RCC 7860 (cell line): ENCODE measurements around the gene AK8.
A peak's percentile ranks its signal among the peaks of the same experiment; 100 is the strongest.

Experiments
- DNase-seq: peaks from one replicate; pipeline ENCODE4 v3.0.0-alpha.2; 2015; ENCODE audit warnings: low spot score
- FAIRE-seq: peaks from 2 replicates; lab custom pipeline; 2012; peaks lifted over from hg19 to GRCh38; lab: Jason Lieb, UNC

The AK8 gene, protein sequence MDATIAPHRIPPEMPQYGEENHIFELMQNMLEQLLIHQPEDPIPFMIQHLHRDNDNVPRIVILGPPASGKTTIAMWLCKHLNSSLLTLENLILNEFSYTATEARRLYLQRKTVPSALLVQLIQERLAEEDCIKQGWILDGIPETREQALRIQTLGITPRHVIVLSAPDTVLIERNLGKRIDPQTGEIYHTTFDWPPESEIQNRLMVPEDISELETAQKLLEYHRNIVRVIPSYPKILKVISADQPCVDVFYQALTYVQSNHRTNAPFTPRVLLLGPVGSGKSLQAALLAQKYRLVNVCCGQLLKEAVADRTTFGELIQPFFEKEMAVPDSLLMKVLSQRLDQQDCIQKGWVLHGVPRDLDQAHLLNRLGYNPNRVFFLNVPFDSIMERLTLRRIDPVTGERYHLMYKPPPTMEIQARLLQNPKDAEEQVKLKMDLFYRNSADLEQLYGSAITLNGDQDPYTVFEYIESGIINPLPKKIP

DNA sequence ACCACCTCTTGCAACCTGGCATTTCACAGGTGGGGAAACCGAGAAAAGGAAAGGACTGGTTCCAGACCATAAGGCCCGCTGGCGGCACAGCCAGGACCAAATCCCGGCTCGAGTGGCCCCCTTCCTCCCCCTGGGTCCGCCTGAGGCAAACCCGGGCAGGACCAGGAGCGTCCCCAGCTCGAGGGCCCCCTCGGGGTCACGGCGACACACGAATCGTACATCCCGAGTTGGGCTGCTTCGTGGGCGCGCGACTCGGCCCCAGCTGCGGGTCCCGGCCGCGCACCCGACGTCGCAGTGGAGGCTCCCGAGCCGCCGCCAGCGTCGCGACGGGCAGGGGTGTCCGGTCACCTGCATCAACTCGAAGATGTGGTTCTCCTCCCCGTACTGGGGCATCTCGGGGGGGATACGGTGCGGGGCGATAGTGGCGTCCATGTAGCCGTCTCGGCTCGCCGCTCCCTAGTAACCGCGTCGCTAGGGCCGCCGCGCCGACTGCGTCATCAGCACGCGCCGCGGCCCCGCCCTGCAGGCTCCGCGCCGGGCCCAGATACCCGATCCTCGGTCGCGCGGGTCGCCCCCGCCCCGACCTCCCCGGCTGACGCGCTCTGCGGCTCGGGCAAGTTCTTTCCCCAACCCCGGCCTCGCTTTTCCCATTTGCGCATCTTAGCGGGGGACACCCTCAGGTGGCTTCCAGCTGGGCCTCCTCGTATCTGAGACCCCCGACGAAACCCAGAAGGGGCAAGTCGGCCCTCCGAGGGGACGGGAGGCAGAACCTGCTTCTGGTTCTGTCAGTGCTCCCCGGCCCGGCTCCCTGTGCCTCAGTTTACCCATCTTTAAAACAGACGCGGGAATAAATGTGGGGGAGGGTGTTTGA is at the start of gene AK8:
AK8 (minus strand) TSS at position 461 of the 871 bp plus-strand sequence; CDS start at position 432, 29 bp downstream.
- FAIRE-seq = no peak

DNA sequence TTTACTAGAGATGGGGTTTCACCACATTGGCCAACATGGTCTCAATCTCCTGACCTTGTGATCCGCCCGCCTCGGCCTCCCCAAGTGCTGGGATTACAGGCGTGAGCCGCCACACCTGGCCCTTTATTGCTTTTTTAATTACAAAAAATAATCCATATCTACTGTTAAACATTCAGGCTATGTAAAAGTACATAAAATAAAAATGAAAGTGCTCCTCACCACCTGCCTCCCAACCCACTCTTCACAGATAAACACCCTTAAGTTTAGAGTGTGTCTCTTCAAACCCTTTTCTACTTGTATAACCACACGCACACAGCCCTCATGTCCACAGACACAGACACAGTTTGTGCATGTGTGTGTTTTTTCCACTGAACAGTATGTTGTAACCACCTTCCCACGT is 49.6 kb upstream of the AK8 start:
- DNase-seq (no peak), FAIRE-seq (no peak)

More for the DNA sequence above, at the start of gene AK8:
- DNase-seq = peak; percentile 45

DNA sequence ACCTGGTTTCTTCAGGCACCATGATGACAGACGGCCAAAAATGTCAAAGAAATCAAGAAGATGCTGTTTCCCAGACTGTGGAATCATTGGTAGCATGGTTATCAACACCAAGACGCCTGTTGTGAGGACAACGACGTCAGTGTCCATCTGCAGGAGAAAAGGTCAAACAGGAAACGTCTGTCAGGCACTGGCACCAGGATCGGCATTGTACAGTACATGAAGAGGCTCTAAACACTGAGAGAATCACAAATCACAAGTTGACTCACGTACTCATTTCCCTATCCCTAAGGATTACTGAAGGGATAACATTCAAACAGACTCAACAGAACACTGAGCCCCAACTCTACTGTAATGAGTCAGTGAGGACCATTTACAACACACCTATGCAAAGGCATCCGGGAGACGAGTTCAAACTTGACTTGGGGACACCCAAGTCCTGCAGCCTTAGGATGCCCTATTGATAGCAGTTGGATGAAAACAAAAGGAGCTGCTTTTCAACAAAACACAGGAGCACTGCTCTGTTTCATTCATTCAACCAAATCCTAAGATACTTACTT is 45.3 kb upstream of the AK8 start:
- no peak for FAIRE-seq
- DNase-seq = no peak

DNA sequence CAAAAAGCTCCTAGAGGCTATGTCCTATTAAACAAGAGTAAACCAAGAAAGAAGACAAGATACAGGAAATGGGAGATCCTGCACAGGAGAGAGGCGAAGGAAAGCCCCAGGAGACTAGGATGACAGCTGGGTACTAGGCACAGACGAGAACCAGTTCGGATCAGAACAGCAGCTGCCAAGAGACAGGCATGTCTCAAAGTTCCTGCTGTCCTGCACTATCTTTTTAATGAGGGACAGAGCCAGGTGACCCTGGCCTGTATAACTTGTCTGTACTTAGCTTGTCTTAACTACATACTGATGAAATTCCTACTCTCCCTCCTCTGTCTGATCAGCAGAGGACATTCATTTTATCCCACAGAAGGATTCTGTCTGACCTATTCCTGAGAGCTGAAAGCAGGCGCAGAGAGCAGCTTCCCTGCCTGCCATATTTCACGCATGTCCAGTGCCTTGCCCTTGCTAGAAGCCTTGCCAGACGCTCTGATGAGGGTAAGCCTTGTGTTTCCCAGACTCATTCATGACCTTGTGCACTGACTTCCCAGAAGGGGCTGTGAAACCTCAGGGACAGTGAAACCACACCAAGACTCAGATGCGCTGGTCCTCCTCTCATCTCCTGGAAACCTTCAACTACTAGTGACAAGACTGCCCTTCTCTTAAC is 41.7 kb upstream of the AK8 start:
- FAIRE-seq (no peak), DNase-seq (no peak)

DNA sequence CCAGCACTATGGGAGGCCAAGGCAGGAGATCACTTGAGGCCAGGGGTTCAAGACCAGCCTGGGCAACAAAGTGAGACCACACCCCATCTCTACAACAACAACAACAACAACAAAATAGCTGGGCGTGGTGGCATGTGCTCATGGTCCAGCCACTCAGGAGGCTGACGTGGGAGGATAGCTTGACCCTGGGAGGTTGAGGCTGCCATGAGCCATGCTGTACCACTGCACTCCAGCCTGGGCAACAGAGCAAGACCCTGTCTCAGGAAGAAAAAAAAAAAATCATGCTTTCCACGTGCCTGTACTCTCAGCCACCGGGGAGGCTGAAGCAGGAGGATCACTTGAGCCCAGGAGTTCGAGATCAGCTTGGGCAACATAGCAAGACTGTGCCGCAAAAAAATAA is 36.8 kb upstream of the AK8 start:
- FAIRE-seq (no peak), DNase-seq (no peak)

DNA sequence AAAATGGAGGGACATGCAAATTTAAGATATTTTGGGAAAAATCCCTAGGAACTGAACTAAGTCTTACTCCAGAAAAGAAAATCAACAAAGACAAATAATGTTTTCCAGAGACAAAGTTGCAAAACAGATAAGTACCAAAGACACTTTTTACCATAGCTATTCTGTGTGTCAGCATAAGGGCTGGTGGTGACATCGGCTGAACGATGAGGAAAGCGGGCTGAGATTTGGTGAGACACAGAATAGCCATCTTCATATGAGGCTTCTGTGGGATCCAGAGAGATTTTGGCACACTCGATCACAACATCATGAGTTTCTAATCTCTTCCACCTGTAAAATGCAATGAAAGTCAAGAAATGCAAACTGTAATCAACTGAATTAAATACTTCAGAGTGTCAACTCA is 34.0 kb upstream of the AK8 start:
- FAIRE-seq = no peak
- DNase-seq = no peak

DNA sequence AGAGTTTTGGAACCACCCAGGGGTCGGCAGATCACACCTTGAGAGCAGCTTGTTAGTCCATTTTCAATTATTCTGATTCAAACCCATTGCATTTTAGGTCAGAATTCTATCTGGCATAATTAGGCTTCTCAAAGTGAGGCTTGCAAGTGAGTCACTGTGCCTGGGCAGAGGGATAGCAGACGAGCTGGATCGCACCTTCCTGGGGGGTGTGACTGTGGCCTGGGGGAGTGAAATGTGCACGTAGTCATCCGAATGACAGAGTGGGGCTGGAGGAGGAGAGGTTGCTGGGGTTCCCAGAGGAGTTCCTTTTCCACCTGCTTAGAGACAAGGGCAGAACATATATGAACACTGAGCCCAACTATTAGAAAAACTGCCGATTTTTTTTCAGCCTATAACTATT is 32.3 kb upstream of the AK8 start:
- FAIRE-seq (no peak), DNase-seq (no peak)

DNA sequence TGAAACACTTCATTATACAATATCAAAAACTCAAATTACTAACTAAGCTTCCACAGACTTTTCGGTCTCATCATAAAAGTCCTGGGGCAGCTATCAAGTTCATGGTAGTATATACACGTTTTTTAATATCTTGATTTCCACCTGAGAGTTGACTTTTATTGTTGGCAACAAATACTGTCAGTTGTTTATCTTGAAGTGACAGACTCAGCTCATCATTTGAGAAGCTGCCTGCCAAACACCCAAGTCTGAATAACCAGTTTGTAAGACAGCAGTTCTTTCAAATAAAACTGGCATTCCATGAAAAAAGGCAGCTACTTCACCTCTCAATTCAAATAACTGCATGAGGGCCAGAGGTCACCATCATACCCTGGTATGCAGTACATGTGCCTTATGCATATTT is 31.2 kb upstream of the AK8 start:
- FAIRE-seq = no peak
- DNase-seq = no peak

DNA sequence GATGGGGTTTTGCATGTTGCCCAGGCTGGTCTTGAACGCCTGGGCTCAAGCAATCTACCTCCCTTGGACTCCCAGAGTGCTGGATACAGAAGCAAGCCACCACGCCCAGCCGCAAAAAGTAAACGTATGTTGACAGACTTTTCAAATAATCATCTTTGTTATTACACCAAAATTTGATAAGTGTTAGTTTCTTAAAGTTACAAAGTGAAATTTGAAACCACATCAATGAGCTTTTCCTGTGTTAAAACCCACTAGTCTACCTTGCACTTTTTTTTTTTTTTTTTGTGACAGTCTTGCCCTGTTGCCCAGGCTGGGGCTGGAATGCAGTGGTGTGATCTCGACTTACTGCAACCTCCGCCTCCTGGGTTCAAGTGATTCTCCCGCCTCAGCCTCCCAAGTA is 30.6 kb upstream of the AK8 start:
- DNase-seq = no peak
- no peak for FAIRE-seq

DNA sequence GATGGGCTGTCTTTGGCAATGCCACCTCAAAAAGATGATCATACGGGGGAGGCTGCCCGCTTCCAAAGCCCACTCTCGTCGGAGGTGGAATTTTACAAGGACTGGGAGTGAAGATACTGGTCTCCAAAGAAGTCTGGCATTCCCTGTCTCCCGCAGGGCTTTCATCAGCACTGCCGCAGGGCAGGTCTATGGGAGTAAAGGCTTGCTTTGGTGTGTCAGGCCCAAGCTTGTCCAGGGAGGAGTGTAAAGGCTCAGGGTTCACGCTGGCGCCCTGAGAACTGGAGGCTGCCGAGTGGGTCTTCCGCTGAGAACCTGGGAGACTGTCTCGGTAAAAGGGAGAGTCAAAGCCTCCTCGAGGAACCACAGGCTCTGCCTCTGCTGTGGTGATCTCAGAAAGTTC is 27.6 kb upstream of the AK8 start:
- no peak for FAIRE-seq
- no peak for DNase-seq

DNA sequence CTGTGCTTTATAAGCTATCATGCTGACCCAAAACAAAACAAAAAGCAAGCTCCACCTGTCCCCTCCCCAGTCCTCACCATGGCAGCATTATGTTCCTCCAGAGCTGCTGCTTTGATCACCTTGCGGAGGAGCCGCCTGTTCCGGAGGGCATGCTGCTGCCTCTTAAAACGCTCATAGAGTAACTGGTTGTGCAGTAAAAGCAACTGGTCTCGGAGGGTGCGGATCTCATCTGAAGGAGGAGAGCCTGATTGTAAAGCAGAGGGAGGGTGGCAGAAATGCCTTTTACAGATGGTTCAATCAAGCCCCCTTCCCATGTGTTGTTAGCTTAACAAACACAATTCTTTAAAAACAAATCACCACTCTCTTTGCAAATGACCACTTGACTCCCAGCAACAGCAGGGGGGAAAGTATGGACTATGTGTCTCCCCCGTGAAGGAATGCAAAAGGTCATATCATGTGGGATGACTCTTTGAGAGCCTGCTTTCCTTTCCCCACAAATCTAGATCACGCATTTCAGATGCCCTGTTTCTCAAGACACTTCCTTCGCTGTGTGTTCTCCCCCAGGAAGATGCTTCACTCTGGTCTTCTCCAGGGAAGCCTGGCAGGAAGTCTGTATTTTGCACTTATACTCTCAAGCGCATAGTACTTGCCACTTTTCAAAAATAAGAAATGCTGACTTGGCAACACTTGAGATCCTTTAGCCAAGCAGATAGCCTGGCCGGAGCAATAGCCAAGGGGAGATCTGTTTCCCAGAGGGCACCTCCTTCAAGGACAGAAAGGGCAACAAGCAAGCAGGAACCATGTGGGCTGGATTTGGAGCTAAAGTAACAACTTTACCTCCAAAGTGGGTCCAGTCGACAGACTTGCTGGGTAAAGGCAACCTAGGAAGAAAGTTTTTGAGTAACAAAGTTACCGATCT is 25.7 kb upstream of the AK8 start:
- FAIRE-seq = no peak

DNA sequence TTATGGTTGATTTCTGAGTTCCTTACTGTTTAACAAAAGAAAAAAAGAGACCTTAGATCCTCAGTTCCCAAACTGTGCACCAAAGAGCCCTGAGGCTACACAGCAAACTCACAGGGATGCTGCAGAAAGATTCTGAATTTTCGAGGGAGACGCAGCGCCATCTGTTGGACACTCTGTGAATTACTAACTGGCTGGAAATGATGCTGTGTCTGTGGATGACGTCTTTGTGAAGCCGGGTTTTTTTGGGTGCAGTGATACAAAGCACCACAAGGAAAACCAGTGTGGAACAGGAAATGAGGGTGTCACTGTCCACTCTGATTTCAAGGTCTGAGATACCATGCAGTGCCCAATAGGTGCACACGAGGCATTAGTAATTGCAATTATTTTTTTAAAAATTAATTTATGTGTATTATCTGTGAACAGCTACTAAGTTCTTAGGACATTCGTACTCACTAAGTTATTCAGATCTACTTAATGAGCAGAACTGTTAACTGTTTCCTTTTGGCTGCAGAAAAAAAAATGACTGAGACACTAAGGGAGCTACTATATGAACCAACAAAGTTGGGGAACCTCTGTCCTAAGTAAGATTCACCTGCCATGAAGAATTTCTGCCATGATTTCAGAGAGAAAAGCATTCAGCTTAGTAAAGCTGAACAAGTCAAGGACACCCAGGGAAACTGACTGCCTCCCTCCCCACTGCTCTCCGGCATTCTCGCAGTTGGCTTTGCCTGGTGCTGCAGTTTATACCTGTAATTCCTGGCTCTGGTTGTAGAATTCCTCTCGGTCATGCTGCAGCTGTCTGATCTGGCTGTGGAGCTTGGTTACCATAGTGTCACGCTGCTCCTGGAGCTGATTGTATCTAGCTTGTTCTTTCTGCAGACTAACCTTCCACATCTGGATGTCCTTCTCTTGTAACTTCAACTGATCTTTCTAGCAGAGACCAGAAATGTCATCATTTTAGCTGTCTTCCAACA is 24.1 kb upstream of the AK8 start:
- peak; percentile 64 for FAIRE-seq
- peak; percentile 66 for DNase-seq

More for the DNA sequence above, 25.7 kb upstream of the AK8 start:
- DNase-seq = no peak

DNA sequence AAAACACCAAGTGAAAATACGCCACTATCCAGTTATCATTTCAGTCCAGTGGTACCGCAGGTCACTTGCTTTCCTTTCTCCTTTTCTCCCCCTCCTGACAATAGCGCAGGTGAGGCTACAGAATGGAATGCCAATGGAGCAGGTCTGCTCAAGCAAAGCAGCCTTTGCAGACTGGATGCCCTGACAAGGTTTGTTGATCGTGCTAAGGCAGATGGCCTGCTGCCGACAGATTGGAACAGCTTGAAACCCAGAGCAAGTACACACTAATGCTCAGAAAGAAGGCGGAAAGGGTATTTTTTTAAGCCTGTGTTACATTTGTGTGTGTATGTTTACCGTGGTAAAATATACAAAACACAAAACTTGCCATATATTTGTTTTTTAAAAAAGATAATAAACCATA is 20.0 kb upstream of the AK8 start:
- DNase-seq (no peak), FAIRE-seq (no peak)

DNA sequence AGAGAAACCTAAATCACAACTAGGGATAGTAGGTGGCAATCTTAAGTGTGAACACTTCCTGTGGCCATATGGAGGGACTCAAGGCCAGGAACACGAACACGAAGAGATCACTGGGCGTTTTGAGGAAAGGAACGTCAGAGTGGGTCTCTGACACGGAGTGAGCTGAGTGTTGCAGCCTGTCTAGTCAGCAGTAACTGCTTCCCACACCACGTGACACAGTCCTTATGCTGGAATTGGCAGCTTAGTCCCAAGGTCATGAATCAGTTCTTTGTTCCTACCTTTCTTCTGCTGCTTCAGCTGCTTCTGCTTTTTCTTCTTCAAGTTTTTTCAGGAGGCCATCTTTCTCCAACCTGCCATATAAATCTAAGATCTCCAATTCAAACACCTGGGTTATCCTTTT is 18.8 kb upstream of the AK8 start:
- FAIRE-seq (no peak), DNase-seq (no peak)

DNA sequence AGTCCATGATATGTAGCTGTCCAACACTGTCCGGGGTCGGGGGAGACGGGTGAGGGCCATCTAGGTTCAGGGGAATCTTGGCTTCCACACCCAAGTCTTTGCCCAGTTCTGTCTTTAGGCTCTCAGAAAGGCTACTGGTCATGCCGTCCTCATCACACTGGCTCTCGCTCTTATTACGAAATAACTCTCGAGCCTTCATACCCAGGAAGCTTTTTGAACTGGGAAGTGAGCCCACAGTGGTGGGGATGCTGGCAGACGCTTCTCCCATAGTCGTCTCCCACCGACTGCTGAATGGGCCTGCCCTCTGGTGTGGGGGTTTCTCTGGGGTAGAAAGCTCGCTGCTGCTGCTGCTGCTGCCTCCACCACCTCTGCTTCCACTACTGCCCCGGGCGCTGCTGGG is 18.2 kb upstream of the AK8 start:
- no peak for FAIRE-seq
- no peak for DNase-seq

DNA sequence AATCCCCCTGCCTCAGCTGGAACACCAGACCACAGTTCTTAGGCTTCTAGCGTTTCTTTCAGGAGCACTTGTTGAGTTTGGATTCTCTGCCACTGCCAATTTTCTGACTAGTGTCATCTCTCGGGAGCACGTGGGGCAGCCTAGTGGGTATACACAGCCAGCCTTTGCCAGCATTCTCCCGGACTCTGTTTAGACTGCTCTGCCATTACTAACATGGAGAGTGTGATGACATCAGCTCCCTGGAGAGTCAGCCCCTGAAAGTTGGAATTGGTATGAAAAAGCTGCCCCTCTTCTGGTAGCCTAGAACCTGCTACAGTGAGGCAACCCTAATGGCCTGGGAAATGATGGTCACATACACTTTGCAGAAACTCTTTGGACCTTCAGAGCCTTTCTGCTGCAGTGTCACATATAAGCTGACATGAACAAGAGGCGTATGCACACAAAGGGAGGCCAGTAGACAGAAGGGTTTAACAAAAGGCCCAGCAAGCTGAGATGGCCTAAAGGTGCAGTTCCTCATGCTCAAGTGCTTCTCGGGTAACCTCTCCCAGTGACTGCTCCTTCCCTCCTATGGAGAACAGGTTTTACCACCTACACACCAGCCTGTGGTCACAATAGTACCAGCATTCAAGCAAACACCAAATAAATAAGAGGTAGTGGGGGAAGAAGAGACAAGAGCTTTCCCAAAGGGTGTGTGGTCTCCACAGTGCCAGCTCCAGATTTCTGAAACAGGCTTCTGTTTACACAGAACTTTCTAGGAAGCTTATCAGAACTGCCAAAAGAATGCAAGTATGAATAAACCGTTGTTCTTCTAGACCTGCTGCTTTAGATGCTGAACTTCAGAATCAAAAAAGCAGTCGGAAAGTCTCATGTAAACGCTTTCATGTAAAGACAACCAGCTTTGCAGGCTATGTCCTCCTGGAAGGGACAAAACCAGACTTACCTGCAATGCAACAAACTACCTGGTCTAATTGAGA is 17.1 kb upstream of the AK8 start:
- FAIRE-seq = no peak
- no peak for DNase-seq

DNA sequence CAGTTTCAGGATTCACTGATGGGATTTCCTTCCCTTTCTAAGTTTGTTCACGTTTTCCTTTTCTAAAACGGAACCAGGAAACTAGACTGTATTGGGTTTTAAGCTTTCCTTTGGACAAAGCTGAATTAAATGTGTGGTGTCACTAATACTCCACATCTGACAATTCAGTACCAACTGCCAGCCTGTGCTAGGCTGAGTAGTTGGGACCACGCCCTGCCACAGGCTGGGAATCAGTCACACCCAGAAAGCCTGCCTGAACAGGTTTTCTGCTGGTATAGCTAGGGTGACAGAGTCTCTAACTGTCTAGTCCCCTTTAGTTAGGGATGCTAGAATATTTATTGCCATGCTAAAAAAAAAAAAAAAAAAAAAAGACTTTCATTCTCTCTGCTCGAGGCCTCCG is 16.3 kb upstream of the AK8 start:
- FAIRE-seq = no peak
- DNase-seq = no peak

DNA sequence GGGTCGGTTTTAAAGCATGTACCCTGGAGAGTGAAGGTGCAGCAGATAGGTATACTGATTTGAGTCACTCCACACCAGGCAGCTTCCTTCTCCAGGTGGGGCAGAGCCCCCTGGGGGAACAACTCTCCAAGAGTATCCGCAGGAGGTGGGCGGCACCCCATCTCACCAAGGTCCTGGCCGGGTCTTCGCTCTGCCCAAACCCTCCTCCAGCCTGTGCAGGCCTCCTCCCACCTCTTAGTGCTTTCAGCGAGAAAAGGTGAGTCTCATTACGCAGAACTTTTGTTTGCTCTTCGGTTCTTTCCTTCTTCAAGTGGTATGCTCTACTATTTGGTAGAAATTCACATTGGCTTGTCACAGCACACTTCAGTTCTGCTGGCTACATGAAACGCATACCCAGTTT is 14.3 kb upstream of the AK8 start:
- no peak for FAIRE-seq
- no peak for DNase-seq
